Gastrocnemius medialis (tissue), 4 donors: ENCODE results near the gene ZNF277. TPM values are rescaled to one million over a fixed set of nuclear protein-coding genes. Genes with fewer than 3 reads are reported as not detected.

Experiments used
- ATAC-seq, 2 donors: fragments of 150-250 bp; one replicate each; pipeline ENCODE4 v1.9.1; 2016
- DNase-seq, 2 donors: peaks; one replicate each; pipeline ENCODE4 v3.0.0-alpha.2; 2019
- H3K27ac ChIP-seq, 4 donors: fragments of 200-600 bp; sonication (generic); 1 replicate in 1 of 4; 2 replicates in 3 of 4; pipeline ENCODE4 v1.5.1; 2016 to 2018; ENCODE audit warnings: mild to moderate bottlenecking in 2 of 4, moderate library complexity in 1 of 4
- H3K27me3 ChIP-seq, 3 donors: fragments of 200-600 bp; sonication (generic) in 2 of 3; 1 replicate in 1 of 3; 2 replicates in 2 of 3; pipeline versions ENCODE4 v1.5.1 to v1.6.0; 2016 to 2019; ENCODE audit warnings: mild to moderate bottlenecking in 1 of 3, moderate library complexity in 1 of 3
- H3K36me3 ChIP-seq, 2 donors: fragments of 200-600 bp; sonication (generic) in 1 of 2; one replicate each; pipeline ENCODE4 v1.5.1; 2017 to 2018
- H3K4me1 ChIP-seq, 2 donors: fragments of 200-600 bp; sonication (generic) in 1 of 2; one replicate each; pipeline ENCODE4 v1.5.1; 2016 to 2017; ENCODE audit warnings: mild to moderate bottlenecking in 2 of 2
- H3K4me3 ChIP-seq, 4 donors: fragments of 200-600 bp; sonication (generic) in 3 of 4; 1 replicate in 1 of 4; 2 replicates in 3 of 4; pipeline ENCODE4 v1.5.1; 2016 to 2019; ENCODE audit warnings: mild to moderate bottlenecking in 2 of 4
- H3K9me3 ChIP-seq, 3 donors: fragments of 200-600 bp; sonication (generic) in 2 of 3; 1 replicate in 1 of 3; 2 replicates in 2 of 3; pipeline ENCODE4 v1.5.1; 2016 to 2019
- CTCF ChIP-seq, 5 experiments: fragments of 450-650 bp in 3 of 5; fragments of 200-600 bp in 2 of 5; sonication (generic) in 2 of 5; IDR thresholded peaks in 4 of 5; conservative IDR thresholded peaks in 1 of 5; 1 replicate in 4 of 5; 2 replicates in 1 of 5; pipeline ENCODE4 v1.5.1; 2016 to 2019; ENCODE audit warnings: antibody characterized with exemption in 5 of 5, mild to moderate bottlenecking in 3 of 5, moderate library complexity in 3 of 5
- POLR2A ChIP-seq, 2 donors: fragments of 450-650 bp; IDR thresholded peaks; one replicate each; pipeline ENCODE4 v1.6.1; 2017; ENCODE audit warnings: antibody characterized with exemption in 2 of 2, mild to moderate bottlenecking in 2 of 2, moderate library complexity in 2 of 2
- in situ Hi-C, 4 donors: fragments of 200-750 bp; cut with MboI; loops; one replicate each; pipeline versions ENCODE4 v1.15.0 to v1.8.0; 2017; ENCODE audit warnings: low sequenced_read_pairs in 4 of 4
- intact Hi-C: fragments of 100-400 bp; cut with DNase I; formaldehyde crosslinking; loops from one replicate; pipeline ENCODE4 v1.15.1; 2023; ENCODE audit warnings: low total_unique reads
- total RNA-seq, 4 donors: library from RNA; depleted of rRNA; stranded (reverse); fragments of >200 nt; gene quantifications; one replicate each; pipeline versions ENCODE4 v1.1.0 to v1.2.3, GENCODE V29; 2016

ZNF277 gene
- total RNA-seq, 4 donors from 2014 or later = 12.2 to 16.5 (median 15.0) TPM

DNA sequence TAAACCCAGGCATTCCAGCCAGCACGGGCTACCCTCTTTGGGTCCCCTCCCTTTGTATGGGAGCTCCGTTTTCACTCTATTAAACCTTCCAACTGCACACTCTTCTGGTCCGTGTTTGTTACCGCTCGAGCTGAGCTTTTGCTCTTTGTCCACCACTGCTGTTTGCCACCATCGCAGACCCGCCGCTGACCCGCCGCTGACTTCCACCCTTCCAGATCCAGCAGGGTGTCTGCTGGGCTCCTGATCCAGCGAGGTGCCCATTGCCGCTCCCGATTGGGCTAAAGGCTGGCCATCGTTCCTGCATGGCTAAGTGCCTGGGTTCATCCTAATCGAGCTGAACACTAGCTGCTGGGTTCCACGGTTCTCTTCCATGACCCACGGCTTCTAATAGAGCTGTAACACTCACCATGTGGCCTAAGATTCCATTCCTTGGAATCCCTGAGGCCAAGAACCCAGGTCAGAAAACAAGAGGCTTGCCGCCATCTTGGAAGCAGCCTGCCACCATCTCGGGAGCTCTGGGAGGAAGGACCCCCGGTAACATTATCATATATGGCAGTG, 14.5 kb downstream of the ZNF277 start:
- H3K4me1 ChIP-seq = peaks cover 0 to 8% of the 10 kb centered on the region in 2 donors
- no peak for ATAC-seq
- no peak overlapping the region for H3K4me3 ChIP-seq
- H3K9me3 ChIP-seq = no peaks in the 10 kb centered on the region
- no peak overlapping the region for H3K27ac ChIP-seq
- H3K27me3 ChIP-seq = no peaks in the 10 kb centered on the region
- in situ Hi-C loops = loop anchor here in 2 of 4 donors (25.0 kb wide), 2 partner anchors 266 to 659 kb away; partner anchors contain the start of genes IMMP2L (in 1 of the 2) and LSMEM1 (in 1 of the 2)
- H3K36me3 ChIP-seq = no peaks in the 10 kb centered on the region
- intact Hi-C loops = no loop called here
- no peak for DNase-seq
- TF ChIP-seq CTCF (IDR thresholded peaks at IDR 0.05 in 4 of 5, conservative IDR thresholded peaks at IDR 0.05 in 1 of 5) (no peak), POLR2A (IDR thresholded peaks at IDR 0.05) (no peak)

- no peak overlapping the region for H3K27ac ChIP-seq
- H3K4me3 ChIP-seq = no peak overlapping the region
- in situ Hi-C loops = loop anchor here in 2 of 4 donors (25.0 kb wide), 2 partner anchors 264 to 661 kb away; partner anchors contain the start of genes IMMP2L (in 1 of the 2) and LSMEM1 (in 1 of the 2)
- H3K36me3 ChIP-seq = no peaks in the 10 kb centered on the region
- intact Hi-C loops = no loop called here
- ATAC-seq (no peak), DNase-seq (no peak)
- H3K9me3 ChIP-seq = no peaks in the 10 kb centered on the region
- H3K4me1 ChIP-seq = peaks cover 0 to 8% of the 10 kb centered on the region in 2 donors
- TF ChIP-seq POLR2A (IDR thresholded peaks at IDR 0.05) (no peak), CTCF (IDR thresholded peaks at IDR 0.05 in 4 of 5, conservative IDR thresholded peaks at IDR 0.05 in 1 of 5) (no peak)
- H3K27me3 ChIP-seq = no peaks in the 10 kb centered on the region
Measured at GRCh38 chr7:112223310-112223709, 16.8 kb downstream of the ZNF277 start.

GRCh38 chr7:112224186-112224585, 17.7 kb downstream of the ZNF277 start:
- in situ Hi-C loops = loop anchor here in 2 of 4 donors (25.0 kb wide), 2 partner anchors 263 to 662 kb away; partner anchors contain the start of genes IMMP2L (in 1 of the 2) and LSMEM1 (in 1 of the 2)
- intact Hi-C loops = no loop called here

GRCh38 chr7:112225006-112225405, 18.5 kb downstream of the ZNF277 start:
- intact Hi-C loops = no loop called here
- no peak for TF ChIP-seq CTCF (IDR thresholded peaks at IDR 0.05 in 4 of 5, conservative IDR thresholded peaks at IDR 0.05 in 1 of 5)
- no peak for TF ChIP-seq POLR2A (IDR thresholded peaks at IDR 0.05)

More at GRCh38 chr7:112224186-112224585, 17.7 kb downstream of the ZNF277 start:
- no peak overlapping the region for H3K4me3 ChIP-seq
- peaks cover 0 to 8% of the 10 kb centered on the region in 2 donors for H3K4me1 ChIP-seq
- DNase-seq = no peak
- TF ChIP-seq CTCF (IDR thresholded peaks at IDR 0.05 in 4 of 5, conservative IDR thresholded peaks at IDR 0.05 in 1 of 5) = no peak
- no peak for TF ChIP-seq POLR2A (IDR thresholded peaks at IDR 0.05)
- no peaks in the 10 kb centered on the region for H3K9me3 ChIP-seq
- H3K27me3 ChIP-seq = no peaks in the 10 kb centered on the region
- no peak for ATAC-seq
- no peak overlapping the region for H3K27ac ChIP-seq
- H3K36me3 ChIP-seq = no peaks in the 10 kb centered on the region

More at GRCh38 chr7:112225006-112225405, 18.5 kb downstream of the ZNF277 start:
- no peak overlapping the region for H3K4me3 ChIP-seq
- no peaks in the 10 kb centered on the region for H3K9me3 ChIP-seq
- DNase-seq (no peak), ATAC-seq (no peak)
- no peak overlapping the region for H3K27ac ChIP-seq
- peaks cover 0 to 8% of the 10 kb centered on the region in 2 donors for H3K4me1 ChIP-seq
- H3K36me3 ChIP-seq = no peaks in the 10 kb centered on the region
- H3K27me3 ChIP-seq = no peaks in the 10 kb centered on the region
- in situ Hi-C loops = no loop called here
